Hepatocyte (in vitro differentiated cells): Measurements from ENCODE around the gene CATSPERD.

ENCODE experiments used
- CTCF ChIP-seq: fragments of 200-600 bp; sonication (generic); IDR thresholded peaks from 2 replicates; pipeline ENCODE4 v1.5.1; 2016; ENCODE audit warnings: antibody characterized with exemption, mild to moderate bottlenecking; ENCODE audit not compliant: poor library complexity
- EZH2 ChIP-seq: fragments of 200-600 bp; sonication (generic); IDR thresholded peaks from 2 replicates; pipeline ENCODE4 v1.6.1; 2016; ENCODE audit warnings: antibody characterized with exemption, mild to moderate bottlenecking, borderline replicate concordance

- TF ChIP-seq CTCF (no peak), EZH2 (no peak)
Measured at GRCh38 chr19:5753743-5754142, 33.3 kb downstream of the CATSPERD start.
